BJ (cell line): ENCODE results near the gene ANGPTL8. TPM values are rescaled to one million over a fixed set of nuclear protein-coding genes. Genes with fewer than 3 reads are reported as not detected.

Source experiments
- CTCF ChIA-PET: fragments of 350-600 bp; formaldehyde crosslinking; extraction: SDS; loops from one replicate; lab custom pipeline; 2021; ENCODE audit warnings: antibody characterized with exemption, inconsistent platforms; lab: Yijun Ruan, JAX
- POLR2A ChIA-PET: fragments of 300-600 bp; sonication (Branson Sonifier 250); formaldehyde crosslinking; extraction: SDS; loops from one replicate; lab custom pipeline; 2021; ENCODE audit warnings: antibody characterized with exemption; lab: Charles Lee
- DNase-seq: peaks from one replicate; pipeline ENCODE4 v3.0.0-alpha.2; 2011; ENCODE audit warnings: low read depth
- H3K27me3 ChIP-seq: 2 replicates; pipeline ENCODE4 v1.6.0; 2011; ENCODE audit warnings: low read length; ENCODE audit not compliant: control insufficient read depth, insufficient read depth
- H3K36me3 ChIP-seq: 2 replicates; pipeline ENCODE4 v1.5.1; 2011; ENCODE audit warnings: low read length; ENCODE audit not compliant: control insufficient read depth, insufficient read depth
- H3K4me3 ChIP-seq: 2 replicates; pipeline ENCODE4 v1.5.1; 2011; ENCODE audit warnings: low read depth, mild to moderate bottlenecking, control low read depth, low read length
- CTCF ChIP-seq: IDR thresholded peaks from 2 replicates; pipeline ENCODE4 v1.5.1; 2011; ENCODE audit warnings: low read depth, mild to moderate bottlenecking, control low read depth, inconsistent platforms, low read length, moderate library complexity; ENCODE audit not compliant: insufficient read depth
- polyA plus RNA-seq: library from polyadenylated mRNA; depleted of rRNA; stranded (reverse); fragments of >200 nt; gene quantifications from 2 replicates; pipeline ENCODE4 v1.2.3, GENCODE V29; 2011

Gene ANGPTL8
- polyA plus RNA-seq, 1 experiment, result not detected

- no peak for TF ChIP-seq CTCF
- no peak for DNase-seq
- ChIA-PET POLR2A (no interaction called here), CTCF (no interaction called here)
- Histone ChIP-seq H3K4me3 (no peak overlapping the region), H3K36me3 (peaks cover 10% of the 10 kb centered on the region), H3K27me3 (no peaks in the 10 kb centered on the region)
These were observed 540 bp upstream of the ANGPTL8 start for GRCh38 chr19:11238781-11239376.

GRCh38 chr19:11240008-11240444 lies 607 bp downstream of the ANGPTL8 start:
- ChIA-PET POLR2A (no interaction called here), CTCF (interaction anchor here (1.1 kb wide), 1 partner anchor 242 kb away, joined by 3 read pairs; no protein-coding TSS in a partner anchor)
- H3K4me3 ChIP-seq, result no peak overlapping the region
- no peak for DNase-seq
- H3K27me3 ChIP-seq, result no peaks in the 10 kb centered on the region
- TF ChIP-seq CTCF, result no peak
- H3K36me3 ChIP-seq, result peaks cover 10% of the 10 kb centered on the region

DNA sequence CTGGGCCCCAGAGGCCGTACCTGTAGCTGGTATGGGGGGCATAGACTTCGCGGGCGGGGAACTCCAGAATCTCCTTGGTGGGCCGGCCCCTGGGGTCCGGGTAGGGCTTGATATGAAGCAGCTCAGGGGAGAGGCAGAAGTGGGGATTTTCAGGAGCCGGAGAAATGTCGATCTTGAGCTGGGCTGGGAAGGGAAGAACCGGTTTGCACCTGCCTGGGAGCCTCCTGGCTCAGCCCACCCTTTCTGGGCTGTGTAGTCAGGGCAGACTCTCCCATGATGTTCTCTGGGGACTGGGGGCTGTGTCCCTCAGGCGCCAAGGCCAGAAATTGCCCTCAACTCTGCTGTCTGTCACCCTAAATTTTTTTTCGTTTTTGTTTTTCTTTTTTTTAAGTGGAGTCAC lies 2.6 kb downstream of the ANGPTL8 start:
- Histone ChIP-seq H3K36me3 (peaks cover 12% of the 10 kb centered on the region), H3K4me3 (no peak overlapping the region), H3K27me3 (no peaks in the 10 kb centered on the region)
- TF ChIP-seq CTCF, result no peak
- POLR2A ChIA-PET, result no interaction called here
- DNase-seq, result no peak
- CTCF ChIA-PET, result interaction anchor here (1.0 to 2.9 kb wide), 6 partner anchors 11 to 206 kb away, joined by 3 to 26 read pairs (median 16); partner anchors contain the start of gene DOCK6

GRCh38 chr19:11242864-11243797 lies 3.7 kb downstream of the ANGPTL8 start:
- no peak for DNase-seq
- CTCF ChIA-PET, result interaction anchor here (0.5 to 2.9 kb wide), 17 partner anchors 9 to 302 kb away, joined by 3 to 26 read pairs (median 4); partner anchors contain the start of gene DOCK6
- peak; percentile 88 for TF ChIP-seq CTCF
- Histone ChIP-seq H3K4me3 (no peak overlapping the region), H3K27me3 (no peaks in the 10 kb centered on the region), H3K36me3 (peaks cover 13% of the 10 kb centered on the region)
- POLR2A ChIA-PET, result no interaction called here

DNA sequence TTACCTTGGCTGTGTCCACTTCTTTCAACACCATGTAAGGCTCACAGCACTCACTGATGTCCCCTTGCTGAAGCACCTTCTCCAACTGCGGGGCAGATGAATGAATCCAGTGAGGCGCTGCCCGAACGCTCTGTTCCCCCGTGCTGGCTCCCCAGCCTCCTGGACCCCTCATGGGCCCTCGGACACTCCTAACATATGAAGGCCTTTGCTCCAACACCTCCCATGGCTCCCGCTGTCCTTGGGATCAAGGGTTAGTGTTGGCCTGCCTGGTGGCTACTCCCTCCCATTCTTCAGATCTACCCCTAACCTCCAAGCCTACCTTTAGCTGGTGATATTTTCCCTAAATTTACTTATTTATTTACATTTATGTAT lies 4.4 kb downstream of the ANGPTL8 start:
- H3K4me3 ChIP-seq, result no peak overlapping the region
- H3K36me3 ChIP-seq, result peaks cover 13% of the 10 kb centered on the region
- POLR2A ChIA-PET, result no interaction called here
- H3K27me3 ChIP-seq, result no peaks in the 10 kb centered on the region
- CTCF ChIA-PET, result interaction anchor here (0.5 to 2.9 kb wide), 16 partner anchors 9 to 301 kb away, joined by 3 to 26 read pairs (median 6); partner anchors contain the start of gene DOCK6
- no peak for TF ChIP-seq CTCF
- no peak for DNase-seq
